Left ventricle myocardium inferior (tissue), 1 donor: ENCODE results near the gene NAV2. TPM values are rescaled to one million over a fixed set of nuclear protein-coding genes. Genes with fewer than 3 reads are reported as not detected.

Experiments
- DNase-seq: peaks from one replicate; pipeline ENCODE4 v3.0.0-alpha.2; 2020
- H3K27ac ChIP-seq: fragments of 200-600 bp; replicated peaks from 2 replicates; pipeline ENCODE4 v1.8.0; 2021
- H3K27me3 ChIP-seq: fragments of 200-600 bp; 2 replicates; pipeline ENCODE4 v1.8.0; 2021; ENCODE audit warnings: low read depth
- H3K36me3 ChIP-seq: fragments of 200-600 bp; 2 replicates; pipeline ENCODE4 v1.8.0; 2021
- H3K4me1 ChIP-seq: fragments of 200-600 bp; 2 replicates; pipeline ENCODE4 v1.8.0; 2021
- H3K4me3 ChIP-seq: fragments of 200-600 bp; 2 replicates; pipeline ENCODE4 v1.8.0; 2021; ENCODE audit warnings: mild to moderate bottlenecking, moderate library complexity
- H3K9me3 ChIP-seq: fragments of 200-600 bp; replicated peaks from 2 replicates; pipeline ENCODE4 v1.8.0; 2021
- CTCF ChIP-seq: fragments of 200-600 bp; IDR thresholded peaks from 2 replicates; pipeline ENCODE4 v1.8.0; 2021; ENCODE audit warnings: antibody characterized with exemption, mild to moderate bottlenecking, borderline replicate concordance
- intact Hi-C: fragments of 100-400 bp; cut with micrococcal nuclease; formaldehyde crosslinking; loops from one replicate; pipeline ENCODE4 v1.11.0; 2022
- microRNA-seq: library from miRNA; unstranded; fragments of <30 nt; microRNA quantifications from one replicate; pipeline ENCODE4 v1.2.0, GENCODE V29; 2020
- total RNA-seq: library from RNA; stranded (reverse); fragmentation: NEBNext Ultra II Directional; extraction: Animal tissue kit (Norgen Biotek cat#: 25700); gene quantifications from one replicate; pipeline ENCODE4 v1.2.1, GENCODE V29; 2021
- donor health status: DM: no; HTN: yes; CAD: no; lungs with severe emphysema.

Gene NAV2
- total RNA-seq, 1 donor from 2014 or later, result 14.3 TPM

DNA sequence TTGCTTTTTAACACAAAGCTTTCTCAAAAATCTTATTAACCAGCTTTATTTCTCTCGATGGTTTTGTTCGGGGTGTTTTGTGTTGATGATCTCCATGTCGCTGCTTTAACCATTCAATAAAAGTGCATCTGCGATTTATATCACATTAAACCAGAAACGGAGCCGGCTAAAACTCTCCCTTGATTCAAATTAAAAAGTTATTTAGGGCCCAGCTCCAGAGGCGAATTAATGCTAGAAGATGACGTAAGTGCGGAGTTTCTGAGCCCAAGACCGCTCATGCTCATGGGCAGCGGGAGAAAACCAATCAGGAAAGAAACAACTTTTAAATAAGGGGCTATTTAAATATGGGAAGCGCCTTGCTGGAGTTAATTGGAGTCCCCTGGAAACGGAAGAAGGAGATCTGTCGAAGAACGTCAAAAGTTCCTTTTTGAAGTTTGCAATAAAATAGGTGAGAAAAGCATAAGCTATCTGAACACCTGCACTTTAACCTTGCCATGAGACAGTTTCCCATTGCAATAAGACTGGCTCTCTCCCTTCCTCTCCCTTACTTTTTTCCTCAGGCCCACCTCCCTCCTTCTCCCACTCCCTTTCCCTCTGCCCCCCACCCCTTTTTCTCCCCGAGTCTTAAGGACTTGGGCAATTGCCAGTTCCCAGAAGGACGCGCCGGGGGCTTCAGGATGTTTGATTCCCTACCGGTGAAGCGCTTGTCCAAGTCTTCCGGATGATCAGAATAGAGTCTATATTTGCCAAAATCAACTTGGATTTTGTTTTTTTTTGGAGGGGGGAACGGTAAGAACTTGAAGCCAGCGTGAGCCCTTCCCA, 449.5 kb downstream of the NAV2 start:
- H3K27ac ChIP-seq, result no peak overlapping the region
- H3K4me1 ChIP-seq, result peaks cover 23% of the 10 kb centered on the region
- no peak for TF ChIP-seq CTCF
- H3K4me3 ChIP-seq, result no peak overlapping the region
- H3K9me3 ChIP-seq, result no peaks in the 10 kb centered on the region
- no peak for DNase-seq
- H3K27me3 ChIP-seq, result peaks cover 100% of the 10 kb centered on the region
- H3K36me3 ChIP-seq, result no peaks in the 10 kb centered on the region
- intact Hi-C loops, result no loop called here

DNA sequence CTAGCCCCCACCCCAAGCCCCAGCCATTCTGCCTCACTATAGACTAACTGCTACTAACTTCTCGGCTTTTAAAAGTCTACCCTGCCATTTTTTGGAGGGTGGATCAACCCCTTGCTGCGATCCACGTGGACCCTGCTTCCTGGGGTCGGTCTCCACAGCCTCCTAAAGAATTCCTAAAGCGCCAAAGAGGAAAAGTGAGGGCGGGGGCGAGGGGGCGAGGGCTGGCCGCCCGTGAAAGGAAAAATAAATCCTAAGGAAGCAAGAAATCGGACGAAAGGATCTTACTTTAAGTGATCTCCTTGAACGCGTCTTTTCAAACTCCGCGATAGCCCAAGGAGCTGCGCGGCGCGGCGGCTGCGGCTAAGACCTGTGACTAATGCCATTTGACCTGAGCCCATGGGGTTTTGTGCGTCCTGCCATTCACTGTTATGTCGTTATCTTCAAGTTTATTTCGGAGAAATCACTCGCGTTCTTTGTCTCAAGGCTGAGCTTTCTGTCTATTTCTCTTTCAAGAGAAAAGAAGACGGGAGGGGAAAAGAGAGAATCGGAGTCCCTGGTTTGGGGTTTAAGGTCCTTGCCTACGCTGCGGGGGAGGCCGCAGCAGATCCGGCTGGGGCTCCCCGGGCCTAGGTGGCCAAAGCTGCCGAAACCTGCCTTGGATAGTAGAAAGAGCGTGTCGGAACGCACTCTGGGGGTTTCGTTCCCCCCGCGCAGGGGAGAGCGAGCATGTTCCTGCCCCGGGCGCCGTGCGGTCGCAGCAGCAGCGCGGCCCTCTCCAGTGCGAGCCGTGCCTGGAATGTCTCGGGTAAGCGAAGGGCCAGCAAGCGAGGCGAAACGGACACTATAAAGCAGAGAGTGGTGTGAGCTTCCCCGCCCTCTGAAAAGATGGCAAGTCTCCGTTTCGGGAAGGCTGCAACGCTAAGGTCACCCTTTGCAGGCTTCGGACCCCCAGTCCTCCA, 450.5 kb downstream of the NAV2 start:
- Histone ChIP-seq H3K27ac (no peak overlapping the region), H3K36me3 (no peaks in the 10 kb centered on the region), H3K4me3 (peak overlapping the region; percentile 59), H3K4me1 (peaks cover 18% of the 10 kb centered on the region), H3K9me3 (no peaks in the 10 kb centered on the region), H3K27me3 (peaks cover 100% of the 10 kb centered on the region)
- no peak for DNase-seq
- TF ChIP-seq CTCF, result no peak
- intact Hi-C loops, result no loop called here

- H3K27ac ChIP-seq, result no peak overlapping the region
- intact Hi-C loops, result no loop called here
These were observed 451.3 kb downstream of the NAV2 start for GRCh38 chr11:20163783-20164481.

More at GRCh38 chr11:20163783-20164481, 451.3 kb downstream of the NAV2 start:
- Histone ChIP-seq H3K27me3 (peaks cover 100% of the 10 kb centered on the region), H3K36me3 (no peaks in the 10 kb centered on the region), H3K9me3 (peaks cover 2% of the 10 kb centered on the region), H3K4me3 (peak overlapping the region; percentile 59), H3K4me1 (peaks cover 18% of the 10 kb centered on the region)
- TF ChIP-seq CTCF, result no peak
- no peak for DNase-seq

Small RNAs within 50 kb of the gene (microRNA-seq; reads per million reads assigned to microRNA genes)
- gene MIR4694, result not detected
